Liver (tissue), 3 donors: ENCODE results near the gene DNAH2.

Experiments used
- GABPA ChIP-seq, 2 donors: IDR thresholded peaks in 1 of 2; conservative IDR thresholded peaks in 1 of 2; 2 replicates each; pipeline ENCODE4 v1.6.1; 2016; ENCODE audit warnings: antibody characterized with exemption in 2 of 2, mild to moderate bottlenecking in 1 of 2, moderate library complexity in 1 of 2
- RAD21 ChIP-seq, 2 donors: IDR thresholded peaks; 2 replicates each; pipeline ENCODE4 v1.6.1; 2016; ENCODE audit warnings: antibody characterized with exemption in 2 of 2, mild to moderate bottlenecking in 2 of 2
- YY1 ChIP-seq: IDR thresholded peaks from 2 replicates; pipeline ENCODE4 v1.6.1; 2016; ENCODE audit warnings: antibody characterized with exemption, mild to moderate bottlenecking
- TF ChIP-seq, protein P1 (sequence below): fragments of 150-350 bp; IDR thresholded peaks from 2 replicates; pipeline ENCODE4 v1.5.1; 2017; ENCODE audit warnings: improper control_type of control experiment, low read depth, low read length; ENCODE audit not compliant: missing input control
- TF ChIP-seq, protein P2 (sequence below): IDR thresholded peaks from 2 replicates; pipeline ENCODE4 v1.6.1; 2016; ENCODE audit warnings: antibody characterized with exemption
- TF ChIP-seq, protein P3 (sequence below): IDR thresholded peaks from 2 replicates; pipeline ENCODE4 v1.6.1; 2016; ENCODE audit warnings: antibody characterized with exemption, mild to moderate bottlenecking
- donor health status: healthy.
- donor health status: healthy.

DNA sequence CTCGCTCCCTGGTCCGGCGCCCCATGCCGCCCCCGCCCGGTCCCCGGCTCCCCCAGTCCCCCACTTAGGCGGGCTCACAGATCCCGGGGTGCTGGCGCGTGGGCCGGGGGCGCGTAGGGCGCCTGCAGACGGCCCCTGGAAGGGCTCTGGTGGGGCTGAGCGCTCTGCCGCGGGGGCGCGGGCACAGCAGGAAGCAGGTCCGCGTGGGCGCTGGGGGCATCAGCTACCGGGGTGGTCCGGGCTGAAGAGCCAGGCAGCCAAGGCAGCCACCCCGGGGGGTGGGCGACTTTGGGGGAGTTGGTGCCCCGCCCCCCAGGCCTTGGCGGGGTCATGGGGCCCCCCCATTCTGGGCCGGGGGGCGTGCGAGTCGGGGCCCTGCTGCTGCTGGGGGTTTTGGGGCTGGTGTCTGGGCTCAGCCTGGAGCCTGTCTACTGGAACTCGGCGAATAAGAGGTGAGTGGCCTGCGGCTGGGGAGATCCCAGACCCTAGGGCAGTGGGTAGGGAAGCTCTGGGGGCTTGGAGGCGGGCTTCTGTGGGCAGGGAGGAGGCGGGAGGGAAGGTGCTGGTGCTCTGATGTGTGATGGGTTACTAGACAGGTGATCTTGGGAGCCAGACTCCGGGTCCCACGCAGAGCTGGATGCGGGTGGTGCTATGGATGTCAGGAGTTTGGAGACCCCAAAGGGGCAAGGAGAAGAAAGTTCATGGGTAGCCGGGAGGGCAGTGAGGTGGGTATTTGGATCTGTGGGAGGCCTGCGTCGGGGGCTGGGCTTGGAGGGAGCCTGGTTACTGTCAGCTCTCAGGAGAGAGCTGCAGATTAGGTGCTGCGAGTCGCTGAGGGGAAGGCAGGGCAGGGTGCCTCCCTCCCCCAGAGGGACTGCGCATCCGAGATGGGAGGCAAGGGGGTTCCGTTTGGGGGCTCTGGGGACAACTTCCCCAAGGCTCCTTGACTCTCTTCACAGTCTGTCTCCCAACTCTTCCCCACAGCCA, 12.0 kb upstream of the DNAH2 start:
- TF ChIP-seq GABPA (IDR thresholded peaks at IDR 0.05 in 1 of 2, conservative IDR thresholded peaks at IDR 0.05 in 1 of 2), result no peak
- TF ChIP-seq, protein P1, sequence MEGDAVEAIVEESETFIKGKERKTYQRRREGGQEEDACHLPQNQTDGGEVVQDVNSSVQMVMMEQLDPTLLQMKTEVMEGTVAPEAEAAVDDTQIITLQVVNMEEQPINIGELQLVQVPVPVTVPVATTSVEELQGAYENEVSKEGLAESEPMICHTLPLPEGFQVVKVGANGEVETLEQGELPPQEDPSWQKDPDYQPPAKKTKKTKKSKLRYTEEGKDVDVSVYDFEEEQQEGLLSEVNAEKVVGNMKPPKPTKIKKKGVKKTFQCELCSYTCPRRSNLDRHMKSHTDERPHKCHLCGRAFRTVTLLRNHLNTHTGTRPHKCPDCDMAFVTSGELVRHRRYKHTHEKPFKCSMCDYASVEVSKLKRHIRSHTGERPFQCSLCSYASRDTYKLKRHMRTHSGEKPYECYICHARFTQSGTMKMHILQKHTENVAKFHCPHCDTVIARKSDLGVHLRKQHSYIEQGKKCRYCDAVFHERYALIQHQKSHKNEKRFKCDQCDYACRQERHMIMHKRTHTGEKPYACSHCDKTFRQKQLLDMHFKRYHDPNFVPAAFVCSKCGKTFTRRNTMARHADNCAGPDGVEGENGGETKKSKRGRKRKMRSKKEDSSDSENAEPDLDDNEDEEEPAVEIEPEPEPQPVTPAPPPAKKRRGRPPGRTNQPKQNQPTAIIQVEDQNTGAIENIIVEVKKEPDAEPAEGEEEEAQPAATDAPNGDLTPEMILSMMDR, result no peak
- no peak for TF ChIP-seq RAD21 (IDR thresholded peaks at IDR 0.05)
- TF ChIP-seq, protein P2, sequence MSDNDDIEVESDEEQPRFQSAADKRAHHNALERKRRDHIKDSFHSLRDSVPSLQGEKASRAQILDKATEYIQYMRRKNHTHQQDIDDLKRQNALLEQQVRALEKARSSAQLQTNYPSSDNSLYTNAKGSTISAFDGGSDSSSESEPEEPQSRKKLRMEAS, result no peak
- TF ChIP-seq YY1, result no peak
- TF ChIP-seq, protein P3, sequence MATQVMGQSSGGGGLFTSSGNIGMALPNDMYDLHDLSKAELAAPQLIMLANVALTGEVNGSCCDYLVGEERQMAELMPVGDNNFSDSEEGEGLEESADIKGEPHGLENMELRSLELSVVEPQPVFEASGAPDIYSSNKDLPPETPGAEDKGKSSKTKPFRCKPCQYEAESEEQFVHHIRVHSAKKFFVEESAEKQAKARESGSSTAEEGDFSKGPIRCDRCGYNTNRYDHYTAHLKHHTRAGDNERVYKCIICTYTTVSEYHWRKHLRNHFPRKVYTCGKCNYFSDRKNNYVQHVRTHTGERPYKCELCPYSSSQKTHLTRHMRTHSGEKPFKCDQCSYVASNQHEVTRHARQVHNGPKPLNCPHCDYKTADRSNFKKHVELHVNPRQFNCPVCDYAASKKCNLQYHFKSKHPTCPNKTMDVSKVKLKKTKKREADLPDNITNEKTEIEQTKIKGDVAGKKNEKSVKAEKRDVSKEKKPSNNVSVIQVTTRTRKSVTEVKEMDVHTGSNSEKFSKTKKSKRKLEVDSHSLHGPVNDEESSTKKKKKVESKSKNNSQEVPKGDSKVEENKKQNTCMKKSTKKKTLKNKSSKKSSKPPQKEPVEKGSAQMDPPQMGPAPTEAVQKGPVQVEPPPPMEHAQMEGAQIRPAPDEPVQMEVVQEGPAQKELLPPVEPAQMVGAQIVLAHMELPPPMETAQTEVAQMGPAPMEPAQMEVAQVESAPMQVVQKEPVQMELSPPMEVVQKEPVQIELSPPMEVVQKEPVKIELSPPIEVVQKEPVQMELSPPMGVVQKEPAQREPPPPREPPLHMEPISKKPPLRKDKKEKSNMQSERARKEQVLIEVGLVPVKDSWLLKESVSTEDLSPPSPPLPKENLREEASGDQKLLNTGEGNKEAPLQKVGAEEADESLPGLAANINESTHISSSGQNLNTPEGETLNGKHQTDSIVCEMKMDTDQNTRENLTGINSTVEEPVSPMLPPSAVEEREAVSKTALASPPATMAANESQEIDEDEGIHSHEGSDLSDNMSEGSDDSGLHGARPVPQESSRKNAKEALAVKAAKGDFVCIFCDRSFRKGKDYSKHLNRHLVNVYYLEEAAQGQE, result no peak
